HL-60/S4 treated with phorbol 12-myristate 13-acetate at 8.2 ng/mL for 4 days and 3 days (cell line): ENCODE measurements around the gene CMAS.
"Not testable (repeated sequence)": the region's sequence is repeated elsewhere in the genome, so short reads cannot be mapped to it uniquely, and the experiment has no call there.

Experiments used
- in situ Hi-C: fragments of 300-500 bp; cut with MboI; formaldehyde crosslinking; loops from 2 replicates; pipeline ENCODE4 v1.15.0; 2022; ENCODE audit warnings: low sequenced_read_pairs

CMAS gene

GRCh38 chr12:22046090-22046967 is at the start of gene CMAS:
Gene CMAS (plus strand): TSS chr12:22046218. CDS start chr12:22046304, 86 bp downstream.
- in situ Hi-C loops, result no loop called here

GRCh38 chr12:21998295-21998694 is 47.7 kb upstream of the CMAS start:
- in situ Hi-C loops, result no loop called here

- in situ Hi-C loops, result no loop called here
Observed at GRCh38 chr12:21998782-21999181, 47.2 kb upstream of the CMAS start.

GRCh38 chr12:22002430-22002829 is 43.6 kb upstream of the CMAS start:
- in situ Hi-C loops, result no loop called here

- in situ Hi-C loops, result not testable (repeated sequence)
Observed at GRCh38 chr12:22007794-22008193, 38.2 kb upstream of the CMAS start.

- in situ Hi-C loops, result no loop called here
Observed at GRCh38 chr12:22008196-22008595, 37.8 kb upstream of the CMAS start.

GRCh38 chr12:22014041-22014782 is 31.8 kb upstream of the CMAS start:
- in situ Hi-C loops, result no loop called here

- in situ Hi-C loops, result no loop called here
Observed at GRCh38 chr12:22014783-22015144, 31.3 kb upstream of the CMAS start.

GRCh38 chr12:22016982-22017381 is 29.0 kb upstream of the CMAS start:
- in situ Hi-C loops, result no loop called here

- in situ Hi-C loops, result no loop called here
Observed at GRCh38 chr12:22018860-22019259, 27.2 kb upstream of the CMAS start.

- in situ Hi-C loops, result not testable (repeated sequence)
Observed at GRCh38 chr12:22023489-22023888, 22.5 kb upstream of the CMAS start.

GRCh38 chr12:22029491-22029890 is 16.5 kb upstream of the CMAS start:
- in situ Hi-C loops, result no loop called here

GRCh38 chr12:22029991-22030390 is 16.0 kb upstream of the CMAS start:
- in situ Hi-C loops, result no loop called here

- in situ Hi-C loops, result no loop called here
Observed at GRCh38 chr12:22032732-22033131, 13.3 kb upstream of the CMAS start.

- in situ Hi-C loops, result no loop called here
Observed at GRCh38 chr12:22034709-22035506, 11.1 kb upstream of the CMAS start.

- in situ Hi-C loops, result no loop called here
Observed at GRCh38 chr12:22037947-22038346, 8.1 kb upstream of the CMAS start.

GRCh38 chr12:22038734-22039133 is 7.3 kb upstream of the CMAS start:
- in situ Hi-C loops, result no loop called here

- in situ Hi-C loops, result no loop called here
Observed at GRCh38 chr12:22039361-22039760, 6.7 kb upstream of the CMAS start.

GRCh38 chr12:22042976-22043669 is 2.9 kb upstream of the CMAS start:
- in situ Hi-C loops, result no loop called here

GRCh38 chr12:22043943-22044342 is 2.1 kb upstream of the CMAS start:
- in situ Hi-C loops, result no loop called here

GRCh38 chr12:22044391-22044790 is 1.6 kb upstream of the CMAS start:
- in situ Hi-C loops, result no loop called here
